Right lobe of liver (tissue), 6 donors: ENCODE results near the gene ARHGEF11. TPM values are rescaled to one million over a fixed set of nuclear protein-coding genes. Genes with fewer than 3 reads are reported as not detected.

Experiments used
- ATAC-seq, 4 donors: fragments of 200-7000 bp; cut with Tn5 transposase; one replicate each; pipeline ENCODE4 v1.9.1; 2020; ENCODE audit warnings: mild to moderate bottlenecking in 4 of 4, moderate library complexity in 4 of 4
- DNase-seq, 3 donors: peaks; one replicate each; pipeline ENCODE4 v3.0.0-alpha.2; 2020
- H3K27ac ChIP-seq, 3 donors: fragments of 200-600 bp; one replicate each; pipeline ENCODE4 v1.8.0; 2022
- H3K27me3 ChIP-seq, 2 donors: fragments of 200-600 bp; one replicate each; pipeline ENCODE4 v1.8.0; 2022
- H3K36me3 ChIP-seq, 4 donors: fragments of 200-600 bp; sonication (generic) in 1 of 4; one replicate each; pipeline versions ENCODE4 v1.5.1 to v1.8.0; 2017 to 2022; ENCODE audit warnings: control low read depth in 1 of 4
- H3K4me1 ChIP-seq, 4 donors: fragments of 200-600 bp; sonication (generic) in 1 of 4; one replicate each; pipeline versions ENCODE4 v1.5.1 to v1.8.0; 2017 to 2022; ENCODE audit warnings: control low read depth in 1 of 4
- H3K4me3 ChIP-seq, 3 donors: fragments of 200-600 bp; one replicate each; pipeline ENCODE4 v1.8.0; 2022
- H3K9me3 ChIP-seq, 4 donors: fragments of 200-600 bp; sonication (generic) in 1 of 4; one replicate each; pipeline versions ENCODE4 v1.5.1 to v1.8.0; 2017 to 2022; ENCODE audit warnings: control low read depth in 1 of 4
- POLR2A ChIP-seq: fragments of 450-650 bp; IDR thresholded peaks from one replicate; pipeline ENCODE4 v1.6.1; 2017; ENCODE audit warnings: antibody characterized with exemption, mild to moderate bottlenecking
- whole genome bisulfite sequencing: methylation state at CpG from one replicate; pipeline ENCODE4 v1.1.6; 2018; ENCODE audit warnings: low coverage, low lambda C conversion rate; ENCODE audit not compliant: insufficient coverage; ENCODE audit errors: missing lambda C conversion rate; 5-methylcytosine and 5-hydroxymethylcytosine counted together
- intact Hi-C, 2 donors: fragments of 100-400 bp; cut with DNase I; formaldehyde crosslinking; loops; one replicate each; pipeline versions ENCODE4 v1.11.2 to v1.14.1; 2022
- total RNA-seq, 6 experiments: library from RNA; depleted of rRNA in 2 of 6; stranded (reverse); fragments of >200 nt in 2 of 6; fragmentation: NEBNext Ultra II Directional in 3 of 6; extraction: Animal tissue kit (Norgen Biotek cat#: 25700) in 3 of 6; gene quantifications; one replicate each; pipeline versions ENCODE4 v1.1.0 to v1.2.4, GENCODE V29; 2016 to 2023
- TF ChIP-seq, protein P1 (sequence below), 4 donors: fragments of 200-600 bp in 3 of 4; fragments of 450-650 bp in 1 of 4; IDR thresholded peaks; one replicate each; pipeline versions ENCODE4 v1.5.1 to v1.8.0; 2016 to 2022; ENCODE audit warnings: antibody characterized with exemption in 4 of 4, mild to moderate bottlenecking in 2 of 4
- donor health status: DM: no; HTN: yes; CAD: no.
- donor health status: DM: no; HTN: no; CAD: no.
- donor health status: DM: no; HTN: no; CAD: no.
- donor health status: DM: no; HTN: yes; CAD: no.
- donor health status: DM: no; HTN: yes; CAD: no.

Gene ARHGEF11
- total RNA-seq, 6 experiments from 2014 or later = 10.5 to 18.7 (median 12.8) TPM

DNA sequence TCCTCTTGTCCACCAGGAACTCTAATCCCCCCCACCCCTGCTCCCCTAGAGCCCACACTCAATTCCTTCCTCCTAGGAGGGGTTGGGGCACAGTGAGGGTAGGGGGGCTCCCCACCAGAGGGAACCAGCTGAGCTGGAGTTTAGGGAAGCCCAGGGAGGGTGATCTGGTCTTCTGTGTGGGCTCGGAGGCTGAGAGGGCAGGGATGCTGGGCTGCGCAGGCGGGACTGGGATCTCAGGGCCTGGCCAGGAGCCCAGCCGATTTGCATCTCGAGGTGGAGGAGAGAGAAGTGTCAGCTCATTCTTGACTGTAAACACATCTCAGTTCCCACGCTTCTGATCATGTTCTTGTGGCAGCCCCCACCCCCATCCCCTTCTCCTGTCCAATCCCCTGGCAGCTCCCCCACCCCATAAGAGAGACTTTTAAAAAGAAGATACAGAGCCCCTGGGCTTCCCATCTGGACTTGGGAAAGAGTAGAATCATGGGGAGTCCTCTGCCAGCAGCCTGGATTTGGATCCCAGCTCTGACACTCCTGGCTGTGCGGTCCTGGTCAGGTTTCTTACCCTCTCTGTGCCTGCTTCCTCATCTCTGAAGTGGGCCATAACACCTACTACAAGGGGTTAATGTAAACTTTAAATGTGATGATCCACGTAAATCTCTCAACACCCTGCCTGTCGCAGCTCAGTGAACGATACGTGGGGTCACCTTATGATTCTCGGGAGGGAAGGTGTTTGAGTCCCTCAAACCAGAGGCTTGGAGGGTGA, 145.4 kb downstream of the ARHGEF11 start:
- intact Hi-C loops = no loop called here
- WGBS = 88% methylated on average over 5 of the region's 12 CpGs

GRCh38 chr1:156898971-156899664, 146.4 kb downstream of the ARHGEF11 start:
- Histone ChIP-seq H3K4me3 (no peak overlapping the region), H3K27ac (peak overlapping the region in 2 of 3 donors; percentile 40 to 43), H3K27me3 (no peaks in the 10 kb centered on the region), H3K4me1 (peaks cover 0 to 6% (median 0%) of the 10 kb centered on the region in 4 donors), H3K36me3 (no peaks in the 10 kb centered on the region), H3K9me3 (no peaks in the 10 kb centered on the region)
- no peak for DNase-seq
- intact Hi-C loops = no loop called here
- no peak for ATAC-seq
- TF ChIP-seq, protein P1, sequence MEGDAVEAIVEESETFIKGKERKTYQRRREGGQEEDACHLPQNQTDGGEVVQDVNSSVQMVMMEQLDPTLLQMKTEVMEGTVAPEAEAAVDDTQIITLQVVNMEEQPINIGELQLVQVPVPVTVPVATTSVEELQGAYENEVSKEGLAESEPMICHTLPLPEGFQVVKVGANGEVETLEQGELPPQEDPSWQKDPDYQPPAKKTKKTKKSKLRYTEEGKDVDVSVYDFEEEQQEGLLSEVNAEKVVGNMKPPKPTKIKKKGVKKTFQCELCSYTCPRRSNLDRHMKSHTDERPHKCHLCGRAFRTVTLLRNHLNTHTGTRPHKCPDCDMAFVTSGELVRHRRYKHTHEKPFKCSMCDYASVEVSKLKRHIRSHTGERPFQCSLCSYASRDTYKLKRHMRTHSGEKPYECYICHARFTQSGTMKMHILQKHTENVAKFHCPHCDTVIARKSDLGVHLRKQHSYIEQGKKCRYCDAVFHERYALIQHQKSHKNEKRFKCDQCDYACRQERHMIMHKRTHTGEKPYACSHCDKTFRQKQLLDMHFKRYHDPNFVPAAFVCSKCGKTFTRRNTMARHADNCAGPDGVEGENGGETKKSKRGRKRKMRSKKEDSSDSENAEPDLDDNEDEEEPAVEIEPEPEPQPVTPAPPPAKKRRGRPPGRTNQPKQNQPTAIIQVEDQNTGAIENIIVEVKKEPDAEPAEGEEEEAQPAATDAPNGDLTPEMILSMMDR (IDR thresholded peaks at IDR 0.05) = no peak
- TF ChIP-seq POLR2A = no peak
- WGBS = 47% methylated on average over 10 of the region's 12 CpGs

More for the DNA sequence above, 145.4 kb downstream of the ARHGEF11 start:
- H3K4me1 ChIP-seq = peaks cover 0 to 6% (median 0%) of the 10 kb centered on the region in 4 donors
- ATAC-seq (peak in 1 of 4 donors; percentile 4), DNase-seq (peak in 1 of 3 donors; percentile 46)
- H3K27ac ChIP-seq = no peak overlapping the region
- H3K36me3 ChIP-seq = no peaks in the 10 kb centered on the region
- TF ChIP-seq, protein P1 (IDR thresholded peaks at IDR 0.05) = no peak
- no peak for TF ChIP-seq POLR2A
- no peaks in the 10 kb centered on the region for H3K9me3 ChIP-seq
- no peak overlapping the region for H3K4me3 ChIP-seq
- no peaks in the 10 kb centered on the region for H3K27me3 ChIP-seq

GRCh38 chr1:156898161-156898566, 147.4 kb downstream of the ARHGEF11 start:
- Histone ChIP-seq H3K36me3 (no peaks in the 10 kb centered on the region), H3K4me3 (no peak overlapping the region), H3K9me3 (no peaks in the 10 kb centered on the region), H3K4me1 (peaks cover 0 to 6% (median 0%) of the 10 kb centered on the region in 4 donors), H3K27ac (peak overlapping the region in 2 of 3 donors; percentile 40 to 91), H3K27me3 (peaks cover 0 to 5% of the 10 kb centered on the region in 2 donors)
- no peak for TF ChIP-seq POLR2A
- WGBS = 6% methylated on average over 3 of the region's 13 CpGs
- intact Hi-C loops = no loop called here
- peak; percentile 57 to 66 (median 64) for ATAC-seq
- peak in 1 of 3 donors; percentile 74 for DNase-seq

DNA sequence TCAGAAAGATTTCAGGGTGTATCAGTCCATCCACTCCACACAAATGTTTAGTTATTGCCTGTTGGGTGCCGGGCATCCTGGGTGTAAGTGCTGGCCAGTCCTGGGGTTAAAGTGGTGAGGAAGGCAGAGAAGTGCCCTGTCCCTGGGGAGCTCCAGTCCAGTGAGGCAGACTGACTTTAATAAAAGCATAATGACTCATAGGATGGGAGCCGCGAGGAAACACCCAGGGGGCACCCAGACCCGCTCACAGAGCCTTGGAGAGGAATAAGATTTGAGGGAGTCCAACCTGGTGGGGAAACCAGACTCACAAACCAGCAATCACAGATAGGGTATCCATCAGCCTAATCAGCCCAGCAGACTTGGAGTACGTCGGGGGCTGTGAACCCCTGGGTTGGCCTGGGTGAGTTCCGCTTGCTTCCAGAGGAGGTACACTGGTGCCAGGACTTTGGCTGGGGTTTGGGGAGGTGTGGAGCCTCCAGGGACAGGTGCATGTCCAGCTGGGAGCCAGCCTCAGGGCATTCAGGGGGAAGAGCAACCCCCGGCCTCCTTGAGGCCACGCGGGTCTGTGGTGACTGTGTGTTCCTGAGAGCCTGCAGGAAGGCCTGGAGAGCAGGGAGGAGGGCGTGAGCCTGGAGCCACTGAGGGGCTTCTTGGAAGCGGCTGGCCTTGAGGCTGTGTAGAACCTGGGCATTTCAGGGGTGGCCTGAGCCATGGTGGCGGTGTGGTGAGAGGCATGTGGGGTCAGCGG, 148.3 kb downstream of the ARHGEF11 start:
- Histone ChIP-seq H3K9me3 (no peaks in the 10 kb centered on the region), H3K4me3 (no peak overlapping the region), H3K27ac (peak overlapping the region; percentile 15 to 91 (median 40)), H3K4me1 (peaks cover 0 to 8% (median 0%) of the 10 kb centered on the region in 4 donors), H3K36me3 (no peaks in the 10 kb centered on the region), H3K27me3 (peaks cover 0 to 9% of the 10 kb centered on the region in 2 donors)
- peak in 1 of 3 donors; percentile 38 for DNase-seq
- TF ChIP-seq POLR2A = no peak
- TF ChIP-seq, protein P1 (IDR thresholded peaks at IDR 0.05) = no peak
- intact Hi-C loops = no loop called here
- WGBS = 44% methylated on average over 2 of the region's 14 CpGs
- ATAC-seq = no peak
